HG03280 (cell line): ENCODE results near the gene CBFB.
"Not testable (repeated sequence)": the region's sequence is repeated elsewhere in the genome, so short reads cannot be mapped to it uniquely, and the experiment has no call there.

Experiments
- ATAC-seq: cut with Tn5 transposase; IDR thresholded peaks from one replicate; pipeline ENCODE4 v1.9.1; 2021; ENCODE audit warnings: mild to moderate bottlenecking, moderate library complexity; ENCODE audit not compliant: unreplicated experiment

CBFB gene

GRCh38 chr16:67028696-67029253 is at the start of gene CBFB:
Gene CBFB (plus strand): TSS chr16:67029149. CDS start chr16:67029408, 259 bp downstream.
- peak; percentile 82 for ATAC-seq

DNA sequence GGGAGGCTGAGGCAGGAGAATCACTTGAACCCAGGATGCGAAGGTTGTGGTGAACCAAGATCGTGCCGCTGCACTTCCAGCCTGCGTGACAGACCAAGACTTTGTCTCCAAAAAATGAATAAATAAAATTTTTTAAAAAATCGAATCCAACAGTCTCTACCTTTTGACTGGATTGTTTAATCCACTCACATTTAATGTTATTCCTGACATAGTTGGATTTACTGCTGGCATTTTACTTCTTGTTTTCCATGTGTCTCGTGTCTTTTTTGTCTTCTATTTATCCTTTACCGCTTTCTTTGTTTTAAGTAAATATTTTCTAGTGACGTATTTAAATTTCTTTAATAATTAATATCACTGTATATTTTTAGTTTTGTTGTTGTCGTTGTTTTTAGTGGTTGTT is 45.9 kb upstream of the CBFB start:
- ATAC-seq: no peak

DNA sequence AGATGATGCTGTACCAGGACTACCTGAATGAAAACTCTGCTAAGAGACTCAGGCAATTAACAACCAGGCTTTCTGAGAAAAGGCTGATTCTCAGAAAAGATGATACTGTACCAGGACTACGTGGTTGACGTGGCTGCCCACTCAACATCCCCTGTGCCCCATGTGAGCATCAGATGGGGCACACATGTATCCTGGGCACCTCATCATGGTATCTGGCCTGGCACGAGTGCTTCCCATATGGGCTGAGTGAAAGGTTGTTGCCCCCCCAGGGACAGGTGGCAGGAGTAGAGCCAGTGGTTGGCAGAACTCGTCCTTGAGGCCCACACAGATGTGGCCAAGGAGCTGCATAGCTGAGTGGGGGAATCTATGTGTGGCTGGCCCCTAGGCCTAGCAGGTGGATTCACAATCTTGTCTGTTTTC is 44.0 kb upstream of the CBFB start:
- ATAC-seq: no peak

- no peak for ATAC-seq
Measured at GRCh38 chr16:66986559-66986958, 42.4 kb upstream of the CBFB start.

GRCh38 chr16:66988197-66988788 is 40.7 kb upstream of the CBFB start, which contains the start of gene CES4A:
Gene CES4A (plus strand): TSS chr16:66988589. CDS start chr16:66988773, 184 bp downstream.
- ATAC-seq: no peak

DNA sequence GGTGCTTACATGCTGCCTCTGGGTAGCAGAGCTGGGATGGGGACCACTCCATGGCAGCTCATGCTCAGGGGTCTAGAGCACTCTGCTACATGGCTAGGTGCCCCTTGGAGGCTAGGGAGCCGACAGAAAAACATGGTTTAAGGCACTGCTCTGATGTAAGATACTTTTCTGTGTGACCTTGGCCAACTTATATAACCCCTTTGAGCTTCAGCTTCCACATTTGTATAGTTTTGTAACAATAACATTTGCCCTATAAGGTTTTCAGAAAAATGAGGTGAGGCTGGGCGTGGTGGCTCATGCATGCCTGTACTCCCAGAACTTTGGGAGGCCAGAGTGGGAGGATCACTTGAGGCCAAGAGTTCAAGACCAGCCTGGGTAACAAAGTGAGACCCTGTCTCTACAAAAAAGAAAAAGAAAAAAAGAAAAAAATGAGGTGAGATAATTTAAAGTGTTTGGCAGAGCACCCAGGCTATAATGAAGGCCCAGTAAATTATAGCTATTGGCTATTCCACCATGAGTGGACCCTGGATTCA is 37.3 kb upstream of the CBFB start:
- ATAC-seq: no peak

- not testable (repeated sequence) for ATAC-seq
Measured at GRCh38 chr16:66993558-66993957, 35.4 kb upstream of the CBFB start.

GRCh38 chr16:66996324-66996982 is 32.5 kb upstream of the CBFB start:
- no peak for ATAC-seq

GRCh38 chr16:66996983-66997358 is 32.0 kb upstream of the CBFB start:
- ATAC-seq: no peak

GRCh38 chr16:67000384-67001351 is 28.3 kb upstream of the CBFB start:
- peak; percentile 45 for ATAC-seq

- ATAC-seq: no peak
Measured at GRCh38 chr16:67001726-67002125, 27.2 kb upstream of the CBFB start.

DNA sequence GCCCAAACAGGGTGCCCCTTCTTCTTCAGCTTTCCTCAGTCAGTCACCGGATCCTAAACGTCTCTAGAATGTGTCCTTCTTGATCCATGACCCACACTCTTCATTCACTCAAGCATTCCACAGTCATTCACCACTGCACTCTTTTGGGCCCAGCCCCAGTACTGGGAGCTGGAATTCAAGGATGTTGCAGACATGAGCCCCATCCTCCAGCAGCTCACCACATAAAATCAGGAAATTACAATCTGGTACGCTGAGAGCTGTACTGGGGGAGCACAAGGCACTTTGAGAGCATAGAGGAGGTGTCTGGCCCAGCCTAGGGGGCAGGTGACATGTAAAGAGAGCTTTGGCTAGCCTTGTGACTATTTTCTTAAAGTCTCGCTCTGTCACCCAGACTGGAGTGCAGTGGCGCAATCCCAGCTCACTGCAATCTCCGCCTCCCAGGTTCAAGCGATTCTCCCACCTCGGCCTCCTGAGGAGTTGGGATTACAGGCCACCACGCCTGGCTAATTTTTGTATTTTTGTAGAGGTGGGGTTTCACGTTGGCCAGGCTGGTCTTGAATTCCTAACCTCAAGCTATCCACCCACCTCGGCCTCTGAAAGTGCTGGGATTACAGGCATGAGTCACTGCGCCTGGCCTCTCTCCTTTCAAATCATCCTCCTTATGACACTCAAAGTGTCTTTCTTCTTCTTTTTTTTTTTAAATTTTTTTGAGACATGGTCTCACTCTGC is 21.9 kb upstream of the CBFB start:
- ATAC-seq: no peak

DNA sequence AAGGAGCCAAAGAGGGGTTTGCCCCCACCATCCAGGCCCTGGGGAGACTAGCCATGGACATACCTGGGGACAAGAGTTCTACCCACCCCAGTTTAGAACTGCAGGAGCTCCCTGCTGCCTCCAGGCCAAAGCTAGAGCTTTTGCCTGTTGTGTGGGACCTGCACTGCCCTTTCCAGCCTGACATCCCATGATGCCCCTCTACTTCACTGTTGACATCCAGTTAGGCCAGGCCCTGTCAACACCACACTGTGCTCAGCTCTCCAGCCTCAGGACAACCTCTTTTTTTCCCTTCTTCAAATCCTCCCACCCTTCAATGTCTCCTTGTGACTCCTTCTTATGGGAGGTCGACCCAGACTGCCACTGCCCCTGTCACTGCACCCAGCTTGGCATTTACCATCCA is 19.8 kb upstream of the CBFB start:
- no peak for ATAC-seq

GRCh38 chr16:67011274-67011673 is 17.7 kb upstream of the CBFB start:
- ATAC-seq: no peak

DNA sequence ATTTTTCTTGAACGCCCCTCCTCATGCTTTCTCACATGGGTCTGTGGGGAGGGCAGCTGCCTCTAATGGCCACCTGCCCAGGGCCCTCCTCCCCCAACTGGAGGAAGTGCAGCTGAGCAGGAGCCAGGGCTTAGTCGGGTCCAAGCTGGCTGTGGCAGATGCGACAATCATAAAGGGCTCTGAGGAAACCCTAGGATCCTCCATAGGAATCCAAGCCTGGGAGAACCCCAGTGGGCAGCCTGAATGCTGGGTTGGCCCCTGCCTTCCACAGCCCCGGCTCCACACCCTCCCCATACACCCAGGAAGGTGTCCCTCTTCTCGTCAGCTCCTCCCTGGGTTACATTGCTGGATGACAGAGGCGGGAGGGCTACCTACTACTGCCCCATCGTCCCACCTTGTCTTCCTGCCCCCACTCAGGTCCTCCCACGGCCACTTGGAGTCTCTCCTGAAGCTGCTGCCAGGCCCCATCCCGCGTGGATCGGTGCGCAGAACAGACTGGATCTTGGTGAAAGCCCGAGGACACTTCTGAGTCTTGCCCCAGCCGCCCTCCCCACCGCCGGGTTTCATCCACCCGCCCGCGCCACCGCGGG is 15.6 kb upstream of the CBFB start:
- no peak for ATAC-seq

- no peak for ATAC-seq
Measured at GRCh38 chr16:67013823-67014633, 14.9 kb upstream of the CBFB start.

DNA sequence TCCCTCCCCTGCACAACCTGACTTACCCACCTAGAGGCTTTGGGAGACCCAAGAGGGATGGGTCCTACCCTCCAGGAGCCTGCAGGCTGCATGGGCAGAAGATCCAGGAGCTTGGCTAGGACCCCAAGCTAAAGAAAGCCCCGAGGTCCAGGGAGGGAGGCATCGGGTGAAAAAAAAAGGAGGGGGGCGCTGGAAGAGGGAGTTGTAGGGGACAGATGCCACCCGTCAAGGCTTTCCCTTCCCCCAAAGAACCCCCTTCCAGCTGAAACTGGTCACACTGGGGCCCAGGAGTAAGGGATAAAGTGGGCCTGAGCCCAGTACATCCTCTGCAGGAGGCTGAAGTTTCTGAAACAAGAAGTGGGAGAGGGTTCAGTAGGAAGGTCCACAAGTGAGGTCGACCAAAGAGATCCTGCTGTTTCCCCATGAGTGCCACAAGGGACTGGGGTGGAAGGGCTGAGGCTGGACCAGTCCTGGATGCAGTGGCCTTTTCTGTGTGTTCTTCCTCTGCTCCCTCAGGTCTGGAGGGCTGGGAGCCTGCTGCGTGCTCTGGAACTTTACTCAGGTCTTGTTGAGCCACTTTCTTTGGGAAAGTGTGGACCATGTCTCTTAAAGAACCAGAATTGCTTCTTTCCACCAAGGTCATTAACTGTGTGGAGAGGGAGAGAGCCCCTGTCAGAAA is 14.2 kb upstream of the CBFB start:
- no peak for ATAC-seq

GRCh38 chr16:67015313-67015731 is 13.6 kb upstream of the CBFB start:
- ATAC-seq: no peak

GRCh38 chr16:67016143-67016542 is 12.8 kb upstream of the CBFB start:
- no peak for ATAC-seq
